Gastrocnemius medialis (tissue), 4 donors: Measurements from ENCODE around the gene HSD17B10.

ENCODE experiments used
- CTCF ChIP-seq, 5 experiments: fragments of 450-650 bp in 3 of 5; fragments of 200-600 bp in 2 of 5; sonication (generic) in 2 of 5; IDR thresholded peaks in 4 of 5; conservative IDR thresholded peaks in 1 of 5; 1 replicate in 4 of 5; 2 replicates in 1 of 5; pipeline ENCODE4 v1.5.1; 2016 to 2019; ENCODE audit warnings: antibody characterized with exemption in 5 of 5, mild to moderate bottlenecking in 3 of 5, moderate library complexity in 3 of 5
- POLR2A ChIP-seq, 2 donors: fragments of 450-650 bp; IDR thresholded peaks; one replicate each; pipeline ENCODE4 v1.6.1; 2017; ENCODE audit warnings: antibody characterized with exemption in 2 of 2, mild to moderate bottlenecking in 2 of 2, moderate library complexity in 2 of 2

DNA sequence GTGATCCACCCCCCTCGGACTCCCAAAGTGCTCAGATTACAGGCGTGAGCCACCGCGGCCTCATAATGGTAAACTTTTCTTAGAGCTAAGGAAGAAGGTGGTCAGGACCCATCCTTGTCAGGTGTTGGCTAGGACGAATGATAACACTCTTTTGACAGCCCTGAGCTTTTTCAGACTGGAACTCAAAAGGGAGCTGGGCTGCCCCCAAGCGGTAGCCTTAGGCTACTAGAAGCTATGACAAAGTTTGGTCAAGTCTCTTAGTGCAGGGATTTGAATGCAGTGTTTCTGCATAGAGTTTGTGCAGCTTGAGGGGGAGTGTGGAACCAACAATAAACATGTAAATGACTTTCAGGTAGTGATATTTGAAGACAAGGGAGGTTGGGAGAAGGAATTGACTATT, 11.8 kb upstream of the HSD17B10 start:
- peak in 4 of 5 experiments; percentile 4 to 50 (median 32) for TF ChIP-seq CTCF (IDR thresholded peaks at IDR 0.05 in 4 of 5, conservative IDR thresholded peaks at IDR 0.05 in 1 of 5)
- no peak for TF ChIP-seq POLR2A (IDR thresholded peaks at IDR 0.05)
